Neural cell (in vitro differentiated cells): ENCODE results near the gene LUZP4.

ENCODE experiments used
- CTCF ChIP-seq: fragments of 450-650 bp; IDR thresholded peaks from 2 replicates; pipeline ENCODE4 v1.5.1; 2014; ENCODE audit warnings: antibody characterized with exemption, mild to moderate bottlenecking, moderate library complexity; ENCODE audit not compliant: poor library complexity, severe bottlenecking
- EP300 ChIP-seq: fragments of 450-650 bp; conservative IDR thresholded peaks from 2 replicates; pipeline ENCODE4 v1.6.1; 2014; ENCODE audit warnings: antibody characterized with exemption, mild to moderate bottlenecking, moderate library complexity; ENCODE audit not compliant: poor library complexity, severe bottlenecking
- EZH2 ChIP-seq: fragments of 200-600, 300-800 bp; shearing (Covaris generic), sonication (generic); IDR thresholded peaks from 2 replicates; pipeline ENCODE4 v1.6.1; 2014; ENCODE audit warnings: antibody characterized with exemption, low read length, borderline replicate concordance, mild to moderate bottlenecking; ENCODE audit not compliant: insufficient read depth, poor library complexity, severe bottlenecking
- MXI1 ChIP-seq: fragments of 450-650 bp; conservative IDR thresholded peaks from 2 replicates; pipeline ENCODE4 v1.6.1; 2014; ENCODE audit warnings: antibody characterized with exemption, mild to moderate bottlenecking; ENCODE audit not compliant: poor library complexity, severe bottlenecking
- POLR2AphosphoS5 ChIP-seq: IDR thresholded peaks from 2 replicates; pipeline ENCODE4 v1.6.1; 2012
- RAD21 ChIP-seq: fragments of 450-650 bp; conservative IDR thresholded peaks from 2 replicates; pipeline ENCODE4 v1.6.1; 2014; ENCODE audit warnings: antibody characterized with exemption, mild to moderate bottlenecking, moderate library complexity
- REST ChIP-seq: IDR thresholded peaks from 2 replicates; pipeline ENCODE4 v1.6.1; 2012; ENCODE audit warnings: borderline replicate concordance
- SMC3 ChIP-seq: fragments of 450-650 bp; conservative IDR thresholded peaks from 2 replicates; pipeline ENCODE4 v1.6.1; 2014; ENCODE audit warnings: antibody characterized with exemption, mild to moderate bottlenecking, moderate library complexity; ENCODE audit not compliant: poor library complexity
- TAF1 ChIP-seq: IDR thresholded peaks from 2 replicates; pipeline ENCODE4 v1.6.1; 2012; ENCODE audit warnings: low read depth

- TF ChIP-seq RAD21 (no peak), POLR2AphosphoS5 (no peak), CTCF (no peak), TAF1 (no peak), EP300 (no peak), EZH2 (no peak), SMC3 (no peak), REST (no peak), MXI1 (no peak)
Measured at GRCh38 chrX:115345615-115346014, 56.1 kb downstream of the LUZP4 start.
